ENCODE results near the gene ATP6V0A1.

ATP6V0A1 gene

GRCh38 chr17:42458497-42459255, at the start of gene ATP6V0A1:
TSS of gene ATP6V0A1 (plus strand) at chr17:42458878. CDS start at chr17:42460895, 2,017 bp downstream.
- peak within 1 kb of the TSS; percentile 60 for H3K4me3 ChIP-seq (ENCODE audit: control insufficient read depth, low read depth, low read length)
- no peak for TF ChIP-seq CTCF (IDR thresholded peaks at IDR 0.05; ENCODE audit: control insufficient read depth, insufficient read depth, low read depth, low read length, missing control alignments)
- DNase-seq (ENCODE audit: low read depth): no peak

GRCh38 chr17:42409523-42410318, 49.0 kb upstream of the ATP6V0A1 start:
- DNase-seq (ENCODE audit: low read depth): peak; percentile 64
- no peak overlapping the region for H3K4me3 ChIP-seq (ENCODE audit: control insufficient read depth, low read depth, low read length)
- no peak for TF ChIP-seq CTCF (IDR thresholded peaks at IDR 0.05; ENCODE audit: control insufficient read depth, insufficient read depth, low read depth, low read length, missing control alignments)

GRCh38 chr17:42410319-42410685, 48.4 kb upstream of the ATP6V0A1 start:
- no peak for TF ChIP-seq CTCF (IDR thresholded peaks at IDR 0.05; ENCODE audit: control insufficient read depth, insufficient read depth, low read depth, low read length, missing control alignments)
- H3K4me3 ChIP-seq (ENCODE audit: control insufficient read depth, low read depth, low read length): no peak overlapping the region
- DNase-seq (ENCODE audit: low read depth): no peak

GRCh38 chr17:42411361-42411760, 47.3 kb upstream of the ATP6V0A1 start:
- DNase-seq (ENCODE audit: low read depth): no peak
- no peak for TF ChIP-seq CTCF (IDR thresholded peaks at IDR 0.05; ENCODE audit: control insufficient read depth, insufficient read depth, low read depth, low read length, missing control alignments)
- H3K4me3 ChIP-seq (ENCODE audit: control insufficient read depth, low read depth, low read length): no peak overlapping the region

GRCh38 chr17:42411905-42412679, 46.6 kb upstream of the ATP6V0A1 start:
- TF ChIP-seq CTCF (IDR thresholded peaks at IDR 0.05; ENCODE audit: control insufficient read depth, insufficient read depth, low read depth, low read length, missing control alignments): no peak
- no peak overlapping the region for H3K4me3 ChIP-seq (ENCODE audit: control insufficient read depth, low read depth, low read length)
- DNase-seq (ENCODE audit: low read depth): no peak

GRCh38 chr17:42413464-42414040, 45.1 kb upstream of the ATP6V0A1 start:
- H3K4me3 ChIP-seq (ENCODE audit: control insufficient read depth, low read depth, low read length): no peak overlapping the region
- no peak for DNase-seq (ENCODE audit: low read depth)
- TF ChIP-seq CTCF (IDR thresholded peaks at IDR 0.05; ENCODE audit: control insufficient read depth, insufficient read depth, low read depth, low read length, missing control alignments): no peak
